Peyer's patch (tissue), 4 donors: ENCODE results near the gene RPL11. TPM values are rescaled to one million over a fixed set of nuclear protein-coding genes. Genes with fewer than 3 reads are reported as not detected.

Source experiments
- DNase-seq, 3 donors: peaks; one replicate each; pipeline ENCODE4 v3.0.0-alpha.2; 2017 to 2019
- H3K27ac ChIP-seq, 4 donors: fragments of 200-600 bp; sonication (generic); one replicate each; pipeline ENCODE4 v1.5.1; 2016 to 2019
- H3K27me3 ChIP-seq, 2 donors: fragments of 200-600 bp; sonication (generic); one replicate each; pipeline ENCODE4 v1.5.1; 2019
- H3K36me3 ChIP-seq, 3 donors: fragments of 200-600 bp; sonication (generic); one replicate each; pipeline ENCODE4 v1.5.1; 2016 to 2019
- H3K4me1 ChIP-seq, 4 donors: fragments of 200-600 bp; sonication (generic); one replicate each; pipeline ENCODE4 v1.5.1; 2016 to 2019
- H3K4me3 ChIP-seq, 4 donors: fragments of 200-600 bp; sonication (generic); 1 replicate in 3 of 4; 2 replicates in 1 of 4; pipeline ENCODE4 v1.5.1; 2016 to 2019; ENCODE audit warnings: mild to moderate bottlenecking in 1 of 4
- H3K9me3 ChIP-seq, 4 donors: fragments of 200-600 bp; sonication (generic); one replicate each; pipeline ENCODE4 v1.5.1; 2016 to 2019; ENCODE audit warnings: mild to moderate bottlenecking in 1 of 4
- POLR2A ChIP-seq, 2 donors: fragments of 450-650 bp; IDR thresholded peaks; one replicate each; pipeline ENCODE4 v1.5.1; 2017; ENCODE audit warnings: antibody characterized with exemption in 2 of 2, mild to moderate bottlenecking in 2 of 2, moderate library complexity in 2 of 2
- total RNA-seq, 4 donors: library from RNA; depleted of rRNA; stranded (reverse); fragments of >200 nt; gene quantifications; one replicate each; pipeline ENCODE4 v1.1.0, GENCODE V29; 2016
- TF ChIP-seq, protein P1 (sequence below), 6 experiments: fragments of 450-650 bp in 4 of 6; fragments of 200-600 bp in 2 of 6; sonication (generic) in 1 of 6; IDR thresholded peaks; one replicate each; pipeline ENCODE4 v1.5.1; 2017 to 2019; ENCODE audit warnings: antibody characterized with exemption in 6 of 6, mild to moderate bottlenecking in 3 of 6, moderate library complexity in 1 of 6

The RPL11 gene
- total RNA-seq, 4 donors from 2014 or later, result 339 to 882 (median 437) TPM

DNA sequence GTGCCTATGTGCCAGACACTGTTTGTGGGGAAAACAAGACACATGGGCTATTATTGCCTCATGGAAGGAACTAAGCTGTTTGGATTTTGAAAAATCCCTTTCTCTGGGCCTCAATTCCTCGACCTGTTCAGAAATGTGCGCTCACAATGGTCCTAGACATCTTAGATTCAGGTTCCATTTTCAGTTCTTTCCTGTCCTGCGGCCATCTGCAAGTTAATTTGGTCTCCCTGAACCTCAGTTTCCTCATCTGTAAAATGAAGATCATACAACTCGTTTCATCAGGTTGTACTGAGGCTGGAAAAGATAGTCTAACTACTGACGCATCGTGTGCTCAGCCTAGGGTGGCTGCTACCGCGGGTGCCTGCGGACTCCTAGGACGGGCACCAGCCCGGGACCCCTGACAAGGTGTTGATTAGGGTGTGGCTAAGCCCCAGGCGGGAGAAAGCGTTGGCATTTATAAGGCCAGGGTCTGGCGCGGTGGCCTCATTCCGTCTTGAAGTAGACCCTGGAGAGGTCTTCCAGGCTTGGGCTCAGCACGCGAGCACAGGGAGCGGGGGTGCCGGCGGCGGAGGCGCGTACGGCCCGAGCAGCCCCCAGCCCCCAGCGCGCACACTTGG lies 51.2 kb downstream of the RPL11 start:
- TF ChIP-seq, protein P1, sequence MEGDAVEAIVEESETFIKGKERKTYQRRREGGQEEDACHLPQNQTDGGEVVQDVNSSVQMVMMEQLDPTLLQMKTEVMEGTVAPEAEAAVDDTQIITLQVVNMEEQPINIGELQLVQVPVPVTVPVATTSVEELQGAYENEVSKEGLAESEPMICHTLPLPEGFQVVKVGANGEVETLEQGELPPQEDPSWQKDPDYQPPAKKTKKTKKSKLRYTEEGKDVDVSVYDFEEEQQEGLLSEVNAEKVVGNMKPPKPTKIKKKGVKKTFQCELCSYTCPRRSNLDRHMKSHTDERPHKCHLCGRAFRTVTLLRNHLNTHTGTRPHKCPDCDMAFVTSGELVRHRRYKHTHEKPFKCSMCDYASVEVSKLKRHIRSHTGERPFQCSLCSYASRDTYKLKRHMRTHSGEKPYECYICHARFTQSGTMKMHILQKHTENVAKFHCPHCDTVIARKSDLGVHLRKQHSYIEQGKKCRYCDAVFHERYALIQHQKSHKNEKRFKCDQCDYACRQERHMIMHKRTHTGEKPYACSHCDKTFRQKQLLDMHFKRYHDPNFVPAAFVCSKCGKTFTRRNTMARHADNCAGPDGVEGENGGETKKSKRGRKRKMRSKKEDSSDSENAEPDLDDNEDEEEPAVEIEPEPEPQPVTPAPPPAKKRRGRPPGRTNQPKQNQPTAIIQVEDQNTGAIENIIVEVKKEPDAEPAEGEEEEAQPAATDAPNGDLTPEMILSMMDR (IDR thresholded peaks at IDR 0.05), result no peak
- no peak for TF ChIP-seq POLR2A (IDR thresholded peaks at IDR 0.05)
- Histone ChIP-seq H3K36me3 (peaks cover 0 to 5% (median 0%) of the 10 kb centered on the region in 3 donors), H3K4me1 (peaks cover 0 to 15% (median 0%) of the 10 kb centered on the region in 4 donors)

DNA sequence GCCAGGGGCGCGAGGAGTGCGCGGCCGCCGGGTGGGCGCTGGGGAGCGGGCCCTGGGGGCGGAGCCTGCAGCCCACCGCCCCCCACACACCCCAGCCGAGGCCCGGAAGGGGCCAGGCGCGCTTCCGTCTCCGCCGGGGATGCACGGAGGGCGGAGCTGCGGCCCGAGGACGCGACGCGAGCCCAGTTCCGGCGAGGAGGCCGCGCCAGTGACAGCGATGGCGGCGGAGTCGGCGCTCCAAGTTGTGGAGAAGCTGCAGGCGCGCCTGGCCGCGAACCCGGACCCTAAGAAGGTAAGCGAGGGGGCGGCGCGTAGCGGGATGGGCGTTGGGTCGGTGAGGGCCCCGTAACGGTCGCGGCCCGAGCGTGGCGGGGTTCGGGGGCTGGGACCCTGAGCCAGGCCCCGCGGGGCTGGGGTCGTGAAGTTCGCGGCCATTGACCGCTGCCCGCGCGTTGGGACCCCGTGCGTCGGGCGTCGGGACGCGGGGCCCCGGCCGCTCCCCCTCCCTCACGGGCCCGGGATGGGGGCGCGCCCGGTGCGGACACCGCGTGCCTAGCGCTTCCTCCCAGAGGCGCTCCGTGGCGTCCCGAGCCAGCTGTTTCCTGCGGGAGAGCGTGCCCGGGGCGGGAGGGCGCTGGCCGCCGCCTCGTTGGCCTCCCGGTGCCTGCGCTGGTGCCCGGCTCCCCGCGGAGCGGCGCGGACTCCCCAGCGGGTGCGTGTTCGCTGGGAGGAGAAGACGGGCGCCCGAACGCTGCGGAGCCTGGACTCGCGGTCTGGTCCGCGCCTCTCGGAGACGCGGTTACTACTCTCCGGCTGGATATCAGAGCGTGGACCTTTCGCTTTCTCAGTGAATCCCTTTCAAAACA lies 51.9 kb downstream of the RPL11 start, which contains the start of gene ELOA:
Gene ELOA, plus strand, starts transcription at position 185 of the 866 bp plus-strand sequence. Its CDS starts 33 bp downstream, at position 218.
- DNase-seq, result peak; percentile 76 to 89 (median 86)
- Histone ChIP-seq H3K4me1 (peaks cover 0 to 15% (median 0%) of the 10 kb centered on the region in 4 donors), H3K9me3 (no peaks in the 10 kb centered on the region), H3K4me3 (peak within 1 kb of the TSS; percentile 92 to 100 (median 98)), H3K36me3 (peaks cover 0 to 5% (median 0%) of the 10 kb centered on the region in 3 donors), H3K27me3 (no peaks in the 10 kb centered on the region), H3K27ac (peak within 1 kb of the TSS; percentile 88 to 97 (median 96))
- TF ChIP-seq, protein P1 (IDR thresholded peaks at IDR 0.05), result no peak
- peak; percentile 74 to 75 for TF ChIP-seq POLR2A (IDR thresholded peaks at IDR 0.05)

More for the DNA sequence above, 51.2 kb downstream of the RPL11 start:
- peak in 1 of 3 donors; percentile 58 for DNase-seq
- H3K27ac ChIP-seq, result peak overlapping the region; percentile 88 to 97 (median 96)
- peak overlapping the region; percentile 92 to 100 (median 98) for H3K4me3 ChIP-seq
- no peaks in the 10 kb centered on the region for H3K9me3 ChIP-seq
- no peaks in the 10 kb centered on the region for H3K27me3 ChIP-seq

DNA sequence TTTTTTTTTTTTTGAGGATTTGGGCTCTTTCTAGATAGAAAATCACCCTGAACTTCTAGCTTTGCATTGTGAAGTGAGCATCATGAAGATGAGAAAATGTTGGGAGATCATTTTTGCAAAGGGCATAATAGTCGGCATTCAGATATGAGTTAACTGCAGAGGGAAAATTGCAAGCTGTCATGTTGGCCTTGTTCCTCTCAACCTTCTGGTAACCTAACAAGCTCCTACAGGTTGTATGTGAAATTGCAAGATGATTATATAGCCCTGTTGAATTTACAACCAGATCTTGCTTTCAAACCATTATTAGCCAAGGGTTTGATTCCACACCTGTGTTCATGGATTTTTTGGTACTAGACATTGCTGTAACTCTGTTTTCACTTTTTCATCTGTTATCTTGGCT lies 53.9 kb downstream of the RPL11 start:
- no peak for DNase-seq
- Histone ChIP-seq H3K4me1 (peaks cover 0 to 15% (median 0%) of the 10 kb centered on the region in 4 donors), H3K27ac (no peak overlapping the region)

More for the DNA sequence above, 53.9 kb downstream of the RPL11 start:
- no peaks in the 10 kb centered on the region for H3K9me3 ChIP-seq
- H3K27me3 ChIP-seq, result no peaks in the 10 kb centered on the region
- H3K4me3 ChIP-seq, result no peak overlapping the region
- TF ChIP-seq, protein P1 (IDR thresholded peaks at IDR 0.05), result peak in 5 of 6 experiments; percentile 20 to 73 (median 63)
- no peak for TF ChIP-seq POLR2A (IDR thresholded peaks at IDR 0.05)
- H3K36me3 ChIP-seq, result peaks cover 0 to 12% (median 0%) of the 10 kb centered on the region in 3 donors

Other genes with a start within 250 kb of the RPL11 start
- gene ASAP3, start 207.6 kb upstream of the RPL11 start, total RNA-seq, result 10 to 100 TPM; 11.2 to 33.5 (median 25.8) TPM
- 10 to 100 TPM in 3 of 4 donors, 1 to 10 TPM in 1; 6.8 to 16.4 (median 13.6) TPM for gene E2F2, start 160.6 kb upstream of the RPL11 start, total RNA-seq
- 100 to 1,000 TPM; 121 to 224 (median 167) TPM for gene ID3, start 132.3 kb upstream of the RPL11 start, total RNA-seq
- 10 to 100 TPM; 26.3 to 43.7 (median 31.2) TPM for gene ELOA, start 51.7 kb downstream of the RPL11 start, total RNA-seq
- gene PITHD1, start 86.6 kb downstream of the RPL11 start, total RNA-seq, result 10 to 100 TPM; 19.4 to 47.0 (median 30.1) TPM
- 100 to 1,000 TPM in 2 of 4 donors, 10 to 100 TPM in 2; 47.0 to 117 (median 105) TPM for gene LYPLA2, start 99.3 kb downstream of the RPL11 start, total RNA-seq
- 100 to 1,000 TPM in 2 of 4 donors, 10 to 100 TPM in 2; 58.6 to 137 (median 107) TPM for gene GALE, start 108.9 kb downstream of the RPL11 start, total RNA-seq
- gene HMGCL, start 133.6 kb downstream of the RPL11 start, total RNA-seq, result 10 to 100 TPM; 24.8 to 74.3 (median 64.6) TPM
- 100 to 1,000 TPM in 2 of 4 donors, 10 to 100 TPM in 2; 47.9 to 182 (median 107) TPM for gene FUCA1, start 176.5 kb downstream of the RPL11 start, total RNA-seq
- gene CNR2, start 221.6 kb downstream of the RPL11 start, total RNA-seq, result 10 to 100 TPM in 1 of 4 donors, under 1 TPM in 2, not detected in 1; 0.54 to 13.2 (median 0.66) TPM